Stomach smooth muscle (tissue), 2 donors: Measurements from ENCODE around the gene MBNL2.

Experiments
- H3K27ac ChIP-seq: one replicate; pipeline ENCODE4 v1.7.0; 2013; ENCODE audit warnings: mild to moderate bottlenecking, low read length, inconsistent platforms
- H3K27me3 ChIP-seq, 2 donors: one replicate each; pipeline ENCODE4 v1.7.0; 2013; ENCODE audit warnings: low read length in 2 of 2; ENCODE audit not compliant: insufficient read depth in 2 of 2, control insufficient read depth in 1 of 2
- H3K36me3 ChIP-seq, 2 donors: one replicate each; pipeline ENCODE4 v1.7.0; 2013; ENCODE audit warnings: low read length in 2 of 2; ENCODE audit not compliant: control insufficient read depth in 2 of 2, insufficient read depth in 2 of 2
- H3K4me1 ChIP-seq: one replicate; pipeline ENCODE4 v1.7.0; 2013; ENCODE audit warnings: low read length; ENCODE audit not compliant: control insufficient read depth, insufficient read depth
- H3K4me3 ChIP-seq, 2 donors: one replicate each; pipeline ENCODE4 v1.7.0; 2013; ENCODE audit warnings: low read length in 2 of 2
- H3K9ac ChIP-seq, 2 donors: one replicate each; pipeline ENCODE4 v1.7.0; 2013; ENCODE audit warnings: low read length in 2 of 2, mild to moderate bottlenecking in 1 of 2
- H3K9me3 ChIP-seq, 2 donors: one replicate each; pipeline ENCODE4 v1.7.0; 2013; ENCODE audit warnings: low read length in 2 of 2; ENCODE audit not compliant: control insufficient read depth in 2 of 2
- donor health status: healthy.
- donor health status: Pancreatic carcinoma.

The MBNL2 gene

GRCh38 chr13:97422118-97423054 is 200.3 kb downstream of the MBNL2 start:
- Histone ChIP-seq H3K36me3 (no peaks in the 10 kb centered on the region), H3K27me3 (no peaks in the 10 kb centered on the region), H3K4me1 (no peaks in the 10 kb centered on the region), H3K9ac (no peak overlapping the region), H3K27ac (no peak overlapping the region), H3K9me3 (no peaks in the 10 kb centered on the region), H3K4me3 (no peak overlapping the region)

GRCh38 chr13:97423300-97424045 is 201.3 kb downstream of the MBNL2 start:
- Histone ChIP-seq H3K27ac (no peak overlapping the region), H3K4me1 (no peaks in the 10 kb centered on the region), H3K27me3 (no peaks in the 10 kb centered on the region), H3K9ac (no peak overlapping the region), H3K36me3 (no peaks in the 10 kb centered on the region), H3K9me3 (no peaks in the 10 kb centered on the region), H3K4me3 (no peak overlapping the region)

GRCh38 chr13:97425590-97425989 is 203.5 kb downstream of the MBNL2 start:
- H3K9me3 ChIP-seq: no peaks in the 10 kb centered on the region
- H3K36me3 ChIP-seq: no peaks in the 10 kb centered on the region
- H3K4me1 ChIP-seq: no peaks in the 10 kb centered on the region
- no peak overlapping the region for H3K27ac ChIP-seq
- no peaks in the 10 kb centered on the region for H3K27me3 ChIP-seq
- no peak overlapping the region for H3K4me3 ChIP-seq
- H3K9ac ChIP-seq: no peak overlapping the region

GRCh38 chr13:97426695-97427094 is 204.6 kb downstream of the MBNL2 start:
- Histone ChIP-seq H3K4me1 (no peaks in the 10 kb centered on the region), H3K27me3 (no peaks in the 10 kb centered on the region), H3K27ac (no peak overlapping the region), H3K4me3 (no peak overlapping the region), H3K9ac (no peak overlapping the region), H3K9me3 (no peaks in the 10 kb centered on the region), H3K36me3 (no peaks in the 10 kb centered on the region)

- Histone ChIP-seq H3K27me3 (no peaks in the 10 kb centered on the region), H3K4me1 (peaks cover 4% of the 10 kb centered on the region), H3K36me3 (no peaks in the 10 kb centered on the region), H3K9ac (peak overlapping the region; percentile 1 to 43), H3K27ac (no peak overlapping the region), H3K9me3 (no peaks in the 10 kb centered on the region), H3K4me3 (peak overlapping the region; percentile 51 to 62)
Observed at GRCh38 chr13:97429681-97430081, 207.5 kb downstream of the MBNL2 start.

GRCh38 chr13:97430296-97430695 is 208.2 kb downstream of the MBNL2 start:
- Histone ChIP-seq H3K4me3 (no peak overlapping the region), H3K9ac (no peak overlapping the region), H3K36me3 (no peaks in the 10 kb centered on the region), H3K27me3 (no peaks in the 10 kb centered on the region), H3K27ac (no peak overlapping the region), H3K9me3 (no peaks in the 10 kb centered on the region), H3K4me1 (peaks cover 4% of the 10 kb centered on the region)

- H3K9ac ChIP-seq: no peak overlapping the region
- H3K27ac ChIP-seq: no peak overlapping the region
Observed at GRCh38 chr13:97431171-97431764, 209.1 kb downstream of the MBNL2 start.

GRCh38 chr13:97432232-97432916 is 210.2 kb downstream of the MBNL2 start:
- Histone ChIP-seq H3K27ac (peak overlapping the region; percentile 66), H3K4me1 (peaks cover 4% of the 10 kb centered on the region), H3K9me3 (no peaks in the 10 kb centered on the region), H3K9ac (peak overlapping the region; percentile 65 to 74), H3K36me3 (no peaks in the 10 kb centered on the region), H3K4me3 (peak overlapping the region; percentile 90 to 98), H3K27me3 (no peaks in the 10 kb centered on the region)

More at GRCh38 chr13:97431171-97431764, 209.1 kb downstream of the MBNL2 start:
- Histone ChIP-seq H3K36me3 (no peaks in the 10 kb centered on the region), H3K4me1 (peaks cover 4% of the 10 kb centered on the region), H3K27me3 (no peaks in the 10 kb centered on the region), H3K4me3 (no peak overlapping the region), H3K9me3 (no peaks in the 10 kb centered on the region)

- H3K4me3 ChIP-seq: peak overlapping the region; percentile 96 to 98
- H3K27me3 ChIP-seq: no peaks in the 10 kb centered on the region
- H3K9me3 ChIP-seq: no peaks in the 10 kb centered on the region
- H3K4me1 ChIP-seq: peaks cover 4% of the 10 kb centered on the region
- peak overlapping the region; percentile 97 to 98 for H3K9ac ChIP-seq
- H3K36me3 ChIP-seq: no peaks in the 10 kb centered on the region
- H3K27ac ChIP-seq: peak overlapping the region; percentile 98
Observed at GRCh38 chr13:97432917-97433726, 211.0 kb downstream of the MBNL2 start.
